GM19452 (cell line): ENCODE measurements around the gene UBE2B.
A peak's percentile ranks its signal among the peaks of the same experiment; 100 is the strongest.
"Not testable (repeated sequence)": the region's sequence is repeated elsewhere in the genome, so short reads cannot be mapped to it uniquely, and the experiment has no call there.

ENCODE experiments used
- ATAC-seq: cut with Tn5 transposase; IDR thresholded peaks from one replicate; pipeline ENCODE4 v1.9.1; 2021; ENCODE audit not compliant: unreplicated experiment

UBE2B gene

DNA sequence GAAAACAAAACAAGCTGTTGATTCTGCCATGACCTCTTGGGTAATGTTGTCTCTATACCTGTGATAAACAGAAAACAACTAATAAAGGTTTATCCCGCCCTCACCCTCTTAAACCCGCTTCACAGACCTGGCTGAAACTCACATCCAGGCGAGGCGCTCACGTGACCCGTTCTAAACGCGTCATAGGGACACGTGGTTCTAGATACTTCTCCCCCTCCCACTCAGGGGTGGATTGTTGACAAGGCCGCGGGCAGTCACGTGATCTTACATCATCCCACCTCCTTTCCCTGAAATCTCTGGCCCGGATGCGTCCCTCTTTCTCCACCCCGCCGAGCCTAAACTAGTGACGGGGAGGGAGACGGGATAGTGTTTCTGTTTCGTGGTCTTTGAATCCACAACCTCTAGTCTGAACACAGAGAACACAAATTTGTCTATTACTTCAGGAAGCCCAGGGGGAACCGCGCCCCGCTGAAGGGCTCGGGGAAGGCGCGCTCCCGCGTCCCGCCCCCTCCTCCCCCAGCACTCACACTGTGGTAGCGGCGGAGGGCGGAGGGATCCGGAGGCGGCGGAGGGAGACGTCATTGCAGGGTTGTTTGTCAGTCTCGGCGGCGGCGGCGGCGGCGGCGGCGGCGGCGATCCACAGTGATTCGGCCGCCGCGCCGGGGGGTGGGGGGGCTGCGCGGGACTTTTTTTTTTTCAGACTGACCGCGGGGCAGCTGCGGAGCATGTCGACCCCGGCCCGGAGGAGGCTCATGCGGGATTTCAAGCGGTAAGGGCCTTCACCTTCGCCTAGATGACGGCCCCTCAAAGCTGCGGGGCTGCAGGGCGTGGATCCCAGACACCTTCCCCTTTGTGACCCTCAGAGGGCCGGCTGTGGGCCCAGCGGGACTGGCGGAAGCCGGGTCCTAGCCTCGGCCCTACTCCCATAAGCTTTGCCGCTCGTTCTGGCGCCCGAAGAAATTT, at the start of gene UBE2B:
Gene UBE2B, plus strand, starts transcription at position 699 of the 963 bp plus-strand sequence. Its CDS starts 27 bp downstream, at position 726.
- peak; percentile 75 for ATAC-seq

DNA sequence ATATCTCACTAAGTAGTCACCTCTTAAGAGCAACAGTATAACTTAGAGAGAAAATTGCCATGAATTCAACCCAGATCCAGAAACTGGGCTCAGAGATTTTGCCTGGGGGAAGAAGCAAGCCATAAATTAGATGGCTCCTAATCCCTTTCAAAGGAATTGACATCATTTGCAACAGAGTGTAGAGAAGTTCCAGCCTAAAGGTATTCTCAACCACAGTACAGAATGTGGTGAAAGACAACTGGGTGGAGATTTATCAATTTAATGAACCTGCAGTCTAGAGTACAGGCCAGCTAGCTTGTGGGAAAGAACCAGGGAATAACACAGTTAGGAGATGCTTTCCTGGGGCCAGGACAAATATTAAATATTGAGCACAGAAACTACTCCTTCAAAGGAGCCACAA, 44.0 kb upstream of the UBE2B start:
- no peak for ATAC-seq

DNA sequence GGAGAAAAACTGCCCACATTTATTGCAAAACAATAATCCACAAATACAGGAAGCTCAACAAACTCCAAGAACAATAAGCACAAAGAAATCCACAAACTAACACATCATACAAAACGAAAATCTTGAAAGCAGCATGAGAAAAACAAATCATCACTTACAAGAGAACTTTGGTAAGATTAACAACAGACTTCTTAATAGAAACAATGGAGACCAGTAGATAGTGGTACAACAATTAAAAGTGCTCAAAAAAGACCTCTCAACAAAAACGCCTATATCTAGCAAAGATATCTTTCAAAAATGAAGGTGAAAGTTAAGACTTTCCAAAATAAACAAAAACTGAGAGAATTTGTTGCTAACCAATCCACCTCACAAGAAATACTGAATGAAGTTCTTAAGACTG, 42.8 kb upstream of the UBE2B start:
- no peak for ATAC-seq

DNA sequence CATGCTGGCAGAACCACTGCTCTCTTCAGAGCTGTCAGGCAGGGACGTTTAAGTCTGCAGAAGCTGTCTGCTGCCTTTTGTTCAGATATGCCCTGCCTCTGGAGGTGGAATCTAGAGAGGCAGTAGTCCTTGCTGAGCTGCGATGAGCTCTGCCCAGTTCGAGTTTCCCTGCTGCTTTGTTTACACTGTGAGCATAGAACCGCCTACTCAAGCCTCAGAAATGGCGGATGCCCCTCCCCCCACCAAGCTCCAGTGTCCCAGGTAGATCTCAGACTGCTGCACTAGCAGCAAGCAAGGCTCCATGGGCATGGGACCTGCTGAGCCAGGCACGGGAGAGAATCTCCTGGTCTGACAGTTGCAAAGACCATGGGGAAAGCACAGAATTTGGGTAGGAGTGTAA, 34.5 kb upstream of the UBE2B start:
- ATAC-seq: not testable (repeated sequence)

DNA sequence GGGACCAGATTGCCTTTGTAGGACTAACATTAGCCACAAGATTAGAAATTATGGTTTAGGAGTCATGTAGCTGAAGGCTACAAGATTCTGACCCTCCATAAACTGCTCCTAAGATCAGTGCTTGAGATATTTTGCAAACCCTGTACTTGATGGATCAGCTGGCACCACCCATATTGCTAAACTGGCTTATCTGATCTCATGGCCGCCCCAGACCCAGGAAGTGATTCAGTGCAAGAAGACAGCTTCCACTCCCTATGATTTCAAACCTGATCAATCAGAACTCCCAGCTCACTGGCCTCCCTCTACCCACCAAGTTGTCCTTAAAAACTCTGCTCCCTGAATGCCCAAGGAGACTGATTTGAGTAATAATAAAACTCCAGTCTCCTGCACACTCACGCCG, 27.9 kb upstream of the UBE2B start:
- not testable (repeated sequence) for ATAC-seq

DNA sequence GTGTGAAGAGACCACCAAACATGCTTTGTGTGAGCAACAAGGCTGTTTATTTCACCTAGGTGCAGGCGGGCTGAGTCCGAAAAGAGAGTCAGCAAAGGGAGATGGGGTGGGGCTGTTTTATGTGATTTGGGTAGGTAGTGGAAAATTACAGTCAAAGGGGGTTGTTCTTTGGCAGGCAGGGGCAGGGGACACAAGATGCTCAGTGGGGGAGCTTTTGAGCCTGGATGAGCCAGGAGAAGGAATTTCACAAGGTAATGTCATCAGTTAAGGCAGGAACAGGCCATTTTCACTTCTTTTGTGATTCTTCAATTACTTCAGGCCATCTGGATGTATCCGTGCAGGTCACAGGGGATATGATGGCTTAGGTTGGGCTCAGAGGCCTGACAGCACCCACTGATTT, 25.9 kb upstream of the UBE2B start:
- ATAC-seq: not testable (repeated sequence)

DNA sequence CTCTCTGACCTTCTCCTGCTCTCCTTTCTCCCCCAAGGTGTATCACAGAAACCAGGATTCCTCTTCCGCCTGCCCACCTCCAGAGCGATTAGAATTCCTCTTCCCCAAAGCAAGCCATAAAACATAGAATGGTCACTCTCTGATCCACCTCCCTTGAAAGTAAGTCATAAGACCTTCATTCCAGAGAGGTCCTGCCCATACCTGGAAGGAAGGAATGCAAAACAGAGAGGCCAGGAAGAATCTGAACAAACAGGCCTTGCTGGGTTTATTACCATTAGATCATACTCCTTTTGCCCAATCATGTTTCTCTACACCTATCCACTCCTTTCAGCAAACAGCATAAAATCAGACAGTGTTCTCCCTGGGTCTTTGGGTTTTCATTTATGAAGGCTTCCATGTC, 25.4 kb upstream of the UBE2B start:
- ATAC-seq: no peak

DNA sequence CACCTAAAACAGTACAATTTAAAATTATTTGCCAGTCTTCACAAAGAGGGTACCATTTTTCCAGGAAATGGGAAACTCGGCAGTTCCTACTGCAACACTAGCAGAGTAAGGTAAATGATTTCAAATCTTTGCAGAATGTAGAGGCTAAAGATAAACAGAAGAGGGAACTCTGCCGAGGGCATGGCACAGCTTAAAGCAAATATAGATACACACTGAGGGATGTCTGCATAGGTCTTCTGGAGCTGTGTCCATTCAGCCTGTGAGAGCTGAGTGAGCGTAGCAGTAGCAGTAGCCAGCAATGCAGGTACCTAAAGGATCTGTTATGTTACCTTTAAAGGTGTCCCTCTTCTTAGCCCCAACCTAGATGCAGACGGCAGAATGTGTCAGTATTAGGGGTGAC, 21.9 kb upstream of the UBE2B start:
- no peak for ATAC-seq

DNA sequence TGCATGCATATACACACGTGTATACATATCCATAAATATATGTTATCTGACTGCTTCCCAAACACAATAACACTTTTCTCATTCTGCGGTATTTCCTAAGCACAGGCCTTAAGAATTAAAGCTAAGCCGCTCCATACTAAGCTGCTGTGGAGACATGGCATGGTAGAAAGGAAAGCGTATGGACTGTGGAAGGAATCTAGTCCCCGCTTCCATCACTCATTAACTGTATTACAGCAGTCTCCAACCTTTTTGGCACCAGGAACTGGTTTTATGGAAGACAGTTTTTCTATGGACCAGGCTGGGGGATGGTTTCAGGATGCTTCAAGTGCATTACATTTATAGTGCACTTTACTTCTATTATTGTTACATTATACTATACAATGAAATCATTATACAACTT, 15.7 kb upstream of the UBE2B start:
- ATAC-seq: no peak

DNA sequence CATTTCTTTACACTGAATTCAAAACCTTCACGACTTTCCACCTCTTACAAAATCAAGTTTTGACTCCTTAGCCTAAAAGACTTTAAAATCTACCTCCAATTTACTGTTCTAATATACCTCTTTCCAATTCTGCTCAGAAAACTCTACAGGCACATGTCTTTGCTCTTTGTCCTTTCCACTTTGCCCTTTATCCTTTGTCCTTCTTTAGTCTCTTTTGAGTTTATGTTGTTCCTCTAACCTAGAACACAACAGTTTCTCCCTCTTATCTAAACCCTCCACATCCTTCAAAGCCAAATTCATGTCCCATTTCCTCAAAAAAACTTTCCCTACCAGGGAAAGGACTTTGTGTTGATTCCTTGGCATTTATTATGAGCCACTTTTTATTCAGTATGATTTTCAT, 5.8 kb upstream of the UBE2B start:
- no peak for ATAC-seq

DNA sequence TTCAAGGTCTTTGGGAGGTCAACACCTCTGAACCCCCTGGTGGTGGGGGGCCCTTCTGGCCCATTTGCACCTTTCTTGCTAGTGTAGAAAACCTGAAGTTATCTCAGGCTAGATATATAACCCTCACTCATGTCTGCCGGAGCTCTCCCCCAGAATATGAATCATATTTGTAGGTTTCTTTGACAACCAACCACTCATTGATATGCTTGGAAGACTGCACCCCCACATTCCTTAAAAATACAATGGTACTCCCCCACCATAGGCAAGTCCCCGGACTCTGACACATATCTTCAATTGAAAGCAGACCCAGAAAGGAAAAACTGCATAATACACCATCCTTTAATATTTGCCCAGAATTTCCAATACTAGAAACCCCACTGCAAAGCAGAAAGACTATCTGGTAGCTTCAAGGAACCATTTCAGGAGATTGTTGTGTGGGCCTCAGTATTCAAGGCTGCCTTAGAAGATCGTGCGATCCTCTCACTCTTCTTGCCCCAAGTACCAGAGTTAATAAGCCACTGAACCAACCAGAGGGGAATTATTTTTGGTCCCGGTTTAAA, 978 bp upstream of the UBE2B start:
- peak; percentile 10 for ATAC-seq

DNA sequence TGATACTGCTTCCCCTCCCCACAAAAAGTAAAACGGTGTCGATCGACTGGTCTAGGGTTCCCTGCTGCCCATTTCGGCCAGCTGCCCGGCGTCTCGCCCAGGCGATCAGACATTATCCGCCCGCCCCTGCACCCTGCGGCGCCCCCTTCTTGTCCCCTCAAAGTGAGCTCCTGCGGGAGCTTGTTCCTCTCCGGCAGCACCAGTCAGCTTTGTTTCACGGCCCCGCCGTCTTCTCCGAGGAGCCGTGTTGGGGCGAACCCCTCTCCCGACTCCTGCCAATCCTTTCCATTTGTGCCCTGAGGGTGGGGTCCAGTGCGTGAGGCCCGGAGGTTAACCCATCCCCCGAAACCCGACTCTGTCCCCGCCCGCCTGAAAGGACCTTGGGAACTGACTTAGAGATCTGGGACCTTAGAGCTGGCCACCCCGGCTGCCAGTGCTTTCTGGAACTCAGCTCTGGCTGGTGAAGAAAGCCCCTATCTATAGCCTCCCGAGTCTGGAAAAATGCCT, 518 bp downstream of the UBE2B start:
- no peak for ATAC-seq

DNA sequence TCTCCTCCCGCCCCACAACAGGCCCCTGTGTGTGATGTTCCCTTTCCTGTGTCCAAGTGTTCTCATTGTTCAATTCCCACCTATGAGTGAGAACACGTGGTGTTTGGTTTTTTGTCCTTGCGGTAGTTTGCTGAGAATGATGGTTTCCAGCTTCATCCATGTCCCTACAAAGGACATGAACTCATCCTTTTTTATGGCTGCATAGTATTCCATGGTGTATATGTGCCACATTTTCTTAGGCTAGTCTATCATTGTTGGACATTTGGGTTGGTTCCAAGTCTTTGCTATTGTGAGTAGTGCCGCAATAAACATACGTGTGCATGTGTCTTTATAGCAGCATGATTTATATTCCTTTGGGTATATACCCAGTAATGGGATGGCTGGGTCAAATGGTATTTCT, 2.3 kb downstream of the UBE2B start:
- not testable (repeated sequence) for ATAC-seq

DNA sequence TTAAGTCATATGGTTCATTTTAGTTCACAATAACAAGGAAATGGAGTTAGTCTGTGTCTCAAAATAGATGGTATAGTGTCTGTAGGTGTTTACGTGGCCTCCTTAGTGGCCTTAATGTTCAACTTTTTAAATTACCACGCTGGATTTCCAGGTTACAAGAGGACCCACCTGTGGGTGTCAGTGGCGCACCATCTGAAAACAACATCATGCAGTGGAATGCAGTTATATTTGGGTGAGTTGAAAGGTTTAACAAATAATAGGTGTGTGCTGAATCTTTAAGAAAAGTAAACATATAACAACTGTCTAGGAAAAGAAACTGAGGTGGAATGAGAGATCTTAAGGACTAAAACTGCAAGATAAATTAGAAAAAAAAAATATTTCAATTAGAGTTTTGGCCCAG, 2.9 kb downstream of the UBE2B start:
- ATAC-seq: no peak

DNA sequence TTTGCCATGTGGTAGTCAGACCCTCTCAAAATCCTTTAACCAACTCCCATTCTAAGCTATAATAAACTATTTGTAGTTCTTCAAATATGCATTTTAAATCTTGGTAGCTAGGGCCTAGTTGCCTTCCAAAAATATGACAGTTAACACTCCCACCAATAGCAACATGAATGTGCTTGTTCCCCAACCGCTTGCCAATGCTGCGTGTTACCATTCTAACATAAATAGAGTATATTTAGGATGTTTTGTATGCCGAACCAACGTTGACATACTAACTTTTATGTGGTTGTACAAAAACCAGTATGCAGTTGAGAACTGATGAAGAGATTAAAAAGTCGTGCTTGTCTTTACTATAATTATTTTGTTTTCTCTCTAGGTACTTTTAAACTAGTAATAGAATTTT, 9.0 kb downstream of the UBE2B start:
- no peak for ATAC-seq

DNA sequence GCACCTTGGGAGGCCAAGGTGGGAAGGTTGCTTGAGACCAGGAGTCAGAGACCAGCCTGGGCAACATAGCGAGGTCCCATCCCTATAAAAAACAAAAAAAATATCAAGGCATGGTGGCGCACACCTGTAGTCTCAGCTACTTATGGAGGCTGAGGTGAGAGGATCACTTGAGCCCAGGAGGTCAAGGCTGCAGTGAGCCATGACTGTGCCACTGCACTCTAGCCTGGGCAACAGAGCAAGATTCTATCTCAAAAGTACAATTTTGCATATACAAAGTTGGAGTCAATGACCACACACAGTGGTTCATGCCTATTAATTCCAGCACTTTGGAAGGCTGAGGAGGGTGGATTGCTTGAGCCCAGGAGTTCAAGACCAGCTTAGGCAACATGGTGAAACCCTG, 10.8 kb downstream of the UBE2B start:
- ATAC-seq: not testable (repeated sequence)

DNA sequence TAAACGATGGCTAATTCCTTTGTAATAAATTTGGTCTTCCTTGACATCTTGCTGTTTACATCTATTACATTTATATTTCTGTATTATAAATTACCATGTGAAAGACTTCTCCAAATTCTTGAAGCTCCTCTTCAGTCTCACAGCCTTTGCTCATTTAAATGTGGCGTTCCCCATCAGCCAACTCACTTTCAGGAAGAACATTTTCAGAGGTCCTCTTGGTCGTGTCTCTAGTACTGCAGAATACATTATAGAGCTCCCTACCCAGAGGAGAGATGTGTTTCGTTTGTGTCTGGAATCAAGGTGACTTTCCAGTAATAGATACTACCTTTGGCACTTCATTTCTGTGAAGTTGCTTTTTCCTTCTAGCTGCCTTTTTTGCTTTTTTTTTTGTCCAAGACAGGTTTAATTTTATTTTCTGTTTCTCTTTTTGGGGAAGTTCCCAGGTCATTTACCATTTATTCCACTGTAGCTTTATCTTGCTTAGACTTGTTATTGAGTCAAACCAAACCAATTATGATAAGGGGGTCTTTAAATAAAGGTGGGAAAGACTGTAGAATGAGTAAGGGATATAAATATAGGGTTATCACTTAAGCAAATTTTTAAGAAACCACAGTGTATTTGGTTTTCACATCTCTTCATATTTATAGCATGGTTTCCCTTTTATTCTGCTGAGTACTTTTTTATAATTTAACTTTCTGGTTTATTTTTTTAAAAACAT, 12.8 kb downstream of the UBE2B start:
- no peak for ATAC-seq

DNA sequence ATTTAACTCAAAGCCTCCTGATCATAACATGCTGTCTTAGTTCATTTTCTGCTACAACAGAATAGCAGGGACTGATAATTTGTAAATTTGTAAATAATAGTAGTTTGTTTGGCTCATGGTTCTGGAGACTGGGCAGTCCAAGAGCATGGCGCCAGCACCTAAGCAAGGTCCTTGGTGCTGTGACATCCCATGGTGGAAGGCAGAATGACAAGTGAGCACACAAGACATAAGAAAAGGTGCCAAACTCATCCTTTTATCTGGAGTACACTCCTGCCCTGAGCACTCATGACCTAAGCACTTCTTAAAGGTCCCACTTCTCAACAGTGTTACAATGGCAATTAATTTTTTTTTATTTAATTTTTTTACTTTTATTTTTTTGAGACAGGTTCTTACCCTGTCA, 16.1 kb downstream of the UBE2B start:
- ATAC-seq: no peak

DNA sequence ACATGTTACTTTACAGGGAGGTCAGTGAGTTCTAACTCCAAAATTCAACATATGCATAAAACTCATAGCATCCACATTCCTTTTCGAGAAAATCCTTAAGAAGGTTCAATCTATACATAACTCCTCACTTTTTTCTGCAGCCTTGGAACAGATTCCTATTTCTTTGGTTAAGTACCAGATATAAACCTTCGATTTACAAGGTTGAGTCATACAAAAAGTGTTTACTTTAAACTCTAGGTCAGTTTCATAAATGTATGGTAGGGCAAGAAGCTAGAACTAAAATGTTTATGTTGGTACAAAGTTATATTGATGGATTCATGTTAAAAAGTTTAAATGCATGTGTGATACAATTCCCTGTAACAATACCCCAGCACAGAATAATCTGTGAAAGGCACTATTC, 20.9 kb downstream of the UBE2B start:
- ATAC-seq: no peak

DNA sequence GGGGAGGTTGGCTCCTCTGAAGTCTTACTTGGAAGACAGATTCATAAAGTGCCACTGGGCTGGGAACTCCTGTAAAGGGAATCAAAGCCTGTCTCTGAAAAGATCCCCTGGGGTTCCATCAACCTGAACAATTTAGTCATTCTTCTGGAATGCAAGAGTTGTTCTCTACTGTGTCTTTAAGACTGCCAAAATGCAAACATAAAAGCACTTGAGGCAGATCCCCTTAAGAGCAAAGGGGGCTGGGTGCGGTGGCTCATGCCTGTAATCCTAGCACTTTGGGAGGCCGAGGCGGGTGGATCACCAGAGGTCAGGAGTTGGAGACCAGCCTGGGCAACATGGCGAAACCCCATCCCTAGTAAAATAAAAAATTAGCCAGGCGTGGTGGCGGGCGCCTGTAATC, 23.6 kb downstream of the UBE2B start:
- ATAC-seq: no peak

DNA sequence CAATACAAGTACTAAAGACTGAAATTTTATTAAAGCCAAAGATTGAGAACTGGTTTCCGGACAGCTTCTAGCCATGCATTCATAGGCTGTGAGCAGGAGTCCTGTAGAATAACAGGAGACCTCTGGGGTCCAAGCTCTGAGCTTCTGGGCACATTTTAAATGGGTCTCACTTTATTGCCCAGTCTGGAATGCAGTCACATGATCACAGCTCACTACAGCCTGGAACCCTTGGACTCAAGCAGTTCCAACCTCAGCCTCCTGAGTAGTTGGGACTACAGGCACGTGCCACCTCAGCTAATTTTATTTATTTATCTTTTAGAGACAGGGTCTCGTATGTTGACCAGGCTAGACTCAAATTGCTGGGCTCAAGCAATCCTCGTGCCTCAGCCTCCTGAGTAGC, 24.9 kb downstream of the UBE2B start:
- ATAC-seq: no peak

DNA sequence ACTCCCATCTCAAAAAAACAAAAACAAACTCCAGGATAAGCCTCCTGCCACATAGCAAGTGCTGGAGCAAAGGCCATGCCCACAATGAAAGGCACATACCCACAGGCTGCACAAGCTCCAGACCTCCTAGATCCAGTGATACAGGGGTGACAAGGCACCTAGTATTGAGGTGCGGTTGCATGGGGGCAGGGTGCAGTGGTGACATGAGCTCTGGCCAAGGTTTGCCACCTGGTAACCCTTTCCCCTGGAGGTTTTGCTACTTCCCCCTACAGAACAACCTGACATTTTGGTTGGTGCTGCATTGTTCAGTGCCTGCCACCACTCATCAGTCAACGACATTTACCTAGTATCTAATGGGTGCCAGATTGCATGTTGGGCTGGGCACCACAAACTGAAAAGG, 25.8 kb downstream of the UBE2B start:
- no peak for ATAC-seq
